Measurements from ENCODE around the gene SLC25A33.

The SLC25A33 gene

GRCh38 chr1:9604836-9605235 lies 65.6 kb downstream of the SLC25A33 start:
- no peak overlapping the region for H3K4me3 ChIP-seq (ENCODE audit: control insufficient read depth, low read depth, low read length)
- no peak for TF ChIP-seq CTCF (conservative IDR thresholded peaks at IDR 0.05; ENCODE audit: control insufficient read depth, insufficient read depth, low read depth, low read length)
- no peak for DNase-seq (ENCODE audit: low read depth)

- DNase-seq (ENCODE audit: low read depth) = no peak
- TF ChIP-seq CTCF (conservative IDR thresholded peaks at IDR 0.05; ENCODE audit: control insufficient read depth, insufficient read depth, low read depth, low read length) = no peak
- no peak overlapping the region for H3K4me3 ChIP-seq (ENCODE audit: control insufficient read depth, low read depth, low read length)
Measured at GRCh38 chr1:9605946-9606455, 66.7 kb downstream of the SLC25A33 start.

- H3K4me3 ChIP-seq (ENCODE audit: control insufficient read depth, low read depth, low read length) = no peak overlapping the region
- TF ChIP-seq CTCF (conservative IDR thresholded peaks at IDR 0.05; ENCODE audit: control insufficient read depth, insufficient read depth, low read depth, low read length) = no peak
- DNase-seq (ENCODE audit: low read depth) = no peak
Measured at GRCh38 chr1:9606458-9606857, 67.2 kb downstream of the SLC25A33 start.

- TF ChIP-seq CTCF (conservative IDR thresholded peaks at IDR 0.05; ENCODE audit: control insufficient read depth, insufficient read depth, low read depth, low read length) = no peak
- H3K4me3 ChIP-seq (ENCODE audit: control insufficient read depth, low read depth, low read length) = no peak overlapping the region
- no peak for DNase-seq (ENCODE audit: low read depth)
Measured at GRCh38 chr1:9606948-9607347, 67.7 kb downstream of the SLC25A33 start.

GRCh38 chr1:9607352-9607751 lies 68.1 kb downstream of the SLC25A33 start:
- H3K4me3 ChIP-seq (ENCODE audit: control insufficient read depth, low read depth, low read length) = no peak overlapping the region
- DNase-seq (ENCODE audit: low read depth) = no peak
- no peak for TF ChIP-seq CTCF (conservative IDR thresholded peaks at IDR 0.05; ENCODE audit: control insufficient read depth, insufficient read depth, low read depth, low read length)

- H3K4me3 ChIP-seq (ENCODE audit: control insufficient read depth, low read depth, low read length) = no peak overlapping the region
- TF ChIP-seq CTCF (conservative IDR thresholded peaks at IDR 0.05; ENCODE audit: control insufficient read depth, insufficient read depth, low read depth, low read length) = no peak
- DNase-seq (ENCODE audit: low read depth) = no peak
Measured at GRCh38 chr1:9609998-9610397, 70.7 kb downstream of the SLC25A33 start.

- H3K4me3 ChIP-seq (ENCODE audit: control insufficient read depth, low read depth, low read length) = no peak overlapping the region
- DNase-seq (ENCODE audit: low read depth) = no peak
- TF ChIP-seq CTCF (conservative IDR thresholded peaks at IDR 0.05; ENCODE audit: control insufficient read depth, insufficient read depth, low read depth, low read length) = no peak
Measured at GRCh38 chr1:9610548-9610947, 71.3 kb downstream of the SLC25A33 start.
